PFSK-1 (cell line): Measurements from ENCODE around the gene QPRT.

Experiments used
- FOXP2 ChIP-seq: optimal IDR thresholded peaks from 2 replicates; pipeline ENCODE3; 2011; ENCODE audit warnings: borderline replicate concordance, control low read depth, inconsistent platforms; ENCODE audit not compliant: insufficient read depth; ENCODE audit errors: extremely low read length, extremely low read depth
- POLR2AphosphoS5 ChIP-seq: IDR thresholded peaks from 2 replicates; pipeline ENCODE4 v1.6.1; 2012; ENCODE audit warnings: low read depth, mild to moderate bottlenecking, control low read depth, low read length, moderate library complexity
- REST ChIP-seq, 2 experiments: IDR thresholded peaks; 2 replicates each; pipeline versions ENCODE4 v1.6.1 to v1.8.0; 2011 to 2012; ENCODE audit warnings: low read depth in 2 of 2, low read length in 2 of 2, control low read depth in 1 of 2, inconsistent platforms in 1 of 2, mild to moderate bottlenecking in 1 of 2, moderate library complexity in 1 of 2; ENCODE audit not compliant: insufficient read depth in 1 of 2
- SIN3A ChIP-seq: IDR thresholded peaks from 2 replicates; pipeline ENCODE4 v1.6.1; 2012; ENCODE audit warnings: mild to moderate bottlenecking, low read length, moderate library complexity, borderline replicate concordance; ENCODE audit not compliant: insufficient read depth
- TAF1 ChIP-seq: IDR thresholded peaks from 2 replicates; pipeline ENCODE4 v1.6.1; 2012; ENCODE audit warnings: low read length, control low read depth, borderline replicate concordance; ENCODE audit not compliant: insufficient read depth

QPRT gene

GRCh38 chr16:29714396-29714795 is 35.4 kb downstream of the QPRT start:
- TF ChIP-seq TAF1 (no peak), FOXP2 (no peak), POLR2AphosphoS5 (no peak), REST (IDR thresholded peaks at IDR 0.05; ENCODE audit: insufficient read depth in 1 of 2, low read depth in 2 of 2, low read length in 2 of 2) (no peak), SIN3A (no peak)

- TF ChIP-seq TAF1 (no peak), REST (IDR thresholded peaks at IDR 0.05; ENCODE audit: insufficient read depth in 1 of 2, low read depth in 2 of 2, low read length in 2 of 2) (no peak)
Observed at GRCh38 chr16:29714972-29715371, 36.0 kb downstream of the QPRT start.

GRCh38 chr16:29717113-29717512 is 38.1 kb downstream of the QPRT start:
- TF ChIP-seq TAF1 = no peak

GRCh38 chr16:29719063-29719462 is 40.1 kb downstream of the QPRT start:
- TF ChIP-seq SIN3A (no peak), TAF1 (no peak), POLR2AphosphoS5 (no peak)

GRCh38 chr16:29720703-29721102 is 41.7 kb downstream of the QPRT start:
- TF ChIP-seq SIN3A (no peak), FOXP2 (no peak), TAF1 (no peak), REST (IDR thresholded peaks at IDR 0.05; ENCODE audit: insufficient read depth in 1 of 2, low read depth in 2 of 2, low read length in 2 of 2) (no peak), POLR2AphosphoS5 (no peak)

GRCh38 chr16:29726845-29727377 is 47.9 kb downstream of the QPRT start:
- no peak for TF ChIP-seq FOXP2
- TF ChIP-seq TAF1 = no peak
- TF ChIP-seq SIN3A = no peak
- no peak for TF ChIP-seq POLR2AphosphoS5
- no peak for TF ChIP-seq REST (IDR thresholded peaks at IDR 0.05; ENCODE audit: insufficient read depth in 1 of 2, low read depth in 2 of 2, low read length in 2 of 2)
